ENCODE data around the gene FRAT2. TPM values are rescaled to one million over a fixed set of nuclear protein-coding genes. Genes with fewer than 3 reads are reported as not detected.

The FRAT2 gene
- total and polyA plus RNA-seq, 2 of the 4 experiments (the other 2 are of a cell fraction), result 2.0 to 2.5 TPM

- H3K27me3 ChIP-seq (ENCODE audit: control insufficient read depth, insufficient read depth, low read length), result no peaks in the 10 kb centered on the region
- H2BK20ac ChIP-seq (ENCODE audit: low read depth, low read length), result no peak overlapping the region
- ATAC-seq (ENCODE audit: low read depth) (no peak), DNase-seq (no peak)
- dilution Hi-C loops (cut with HindIII; ENCODE audit: low sequenced_read_pairs, unreplicated experiment) (no loop called here), in situ Hi-C loops (cut with MboI; ENCODE audit: low sequenced_read_pairs) (no loop called here), intact Hi-C loops (cut with micrococcal nuclease) (no loop called here)
- H3K9me3 ChIP-seq (ENCODE audit: control insufficient read depth, insufficient read depth, low read length), result no peaks in the 10 kb centered on the region
- H3K14ac ChIP-seq (replicated peaks; ENCODE audit: low read depth, low read length), result no peak overlapping the region
- no peak for TF ChIP-seq BHLHE40 (IDR thresholded peaks at IDR 0.05; ENCODE audit: low read depth, low read length)
- no peak for TF ChIP-seq FOS (IDR thresholded peaks at IDR 0.05; ENCODE audit: low read depth, low read length)
- TF ChIP-seq POLR2A (IDR thresholded peaks at IDR 0.05; ENCODE audit: low read depth, low read length), result no peak
- TF ChIP-seq SMC3 (IDR thresholded peaks at IDR 0.05; ENCODE audit: low read depth, low read length), result no peak
- no peak for TF ChIP-seq MXI1 (IDR thresholded peaks at IDR 0.05; ENCODE audit: borderline replicate concordance, low read depth, low read length)
- no peak for TF ChIP-seq RCOR1 (IDR thresholded peaks at IDR 0.05; ENCODE audit: insufficient replicate concordance, low read length)
- no peak for TF ChIP-seq RAD21 (IDR thresholded peaks at IDR 0.05; ENCODE audit: low read length)
- TF ChIP-seq NFE2L2 (IDR thresholded peaks at IDR 0.05; ENCODE audit: low read depth, low read length), result no peak
- no peak for TF ChIP-seq MAZ (IDR thresholded peaks at IDR 0.05; ENCODE audit: borderline replicate concordance, low read depth, low read length)
- TF ChIP-seq, protein P1, sequence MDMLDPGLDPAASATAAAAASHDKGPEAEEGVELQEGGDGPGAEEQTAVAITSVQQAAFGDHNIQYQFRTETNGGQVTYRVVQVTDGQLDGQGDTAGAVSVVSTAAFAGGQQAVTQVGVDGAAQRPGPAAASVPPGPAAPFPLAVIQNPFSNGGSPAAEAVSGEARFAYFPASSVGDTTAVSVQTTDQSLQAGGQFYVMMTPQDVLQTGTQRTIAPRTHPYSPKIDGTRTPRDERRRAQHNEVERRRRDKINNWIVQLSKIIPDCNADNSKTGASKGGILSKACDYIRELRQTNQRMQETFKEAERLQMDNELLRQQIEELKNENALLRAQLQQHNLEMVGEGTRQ (IDR thresholded peaks at IDR 0.05; ENCODE audit: low read depth, low read length), result no peak
- no peak overlapping the region for H2AK5ac ChIP-seq (ENCODE audit: low read depth, low read length)
- H3K9ac ChIP-seq (ENCODE audit: low read depth, low read length), result no peak overlapping the region
- H3K4me2 ChIP-seq (ENCODE audit: low read depth, low read length), result no peak overlapping the region
- no peak overlapping the region for H3K18ac ChIP-seq (ENCODE audit: low read depth, low read length)
- no peaks in the 10 kb centered on the region for H4K20me1 ChIP-seq (ENCODE audit: insufficient read depth, low read length)
- no peak overlapping the region for H3K56ac ChIP-seq (ENCODE audit: extremely low read depth, insufficient read depth, low read length)
- no peak overlapping the region for H3K4me3 ChIP-seq (ENCODE audit: insufficient read depth, low read depth, low read length)
- H2BK5ac ChIP-seq (ENCODE audit: low read depth, low read length, poor library complexity, severe bottlenecking), result no peak overlapping the region
- no peak overlapping the region for H4K8ac ChIP-seq (ENCODE audit: low read depth in 2 of 2, low read length in 2 of 2)
- H3K4me1 ChIP-seq (ENCODE audit: control insufficient read depth, insufficient read depth, low read length), result no peaks in the 10 kb centered on the region
- H3K27ac ChIP-seq (ENCODE audit: insufficient read depth, low read length), result no peak overlapping the region
- H2BK120ac ChIP-seq (ENCODE audit: low read depth, low read length), result no peak overlapping the region
- H3K9me1 ChIP-seq (ENCODE audit: insufficient read depth, low read length), result 0 out of 2 replicates have a peak, but pooled peaks cover 3% of the 10 kb centered on the region
- no peak overlapping the region for H2AFZ ChIP-seq (replicated peaks; ENCODE audit: low read length, poor library complexity)
- H3K4ac ChIP-seq (ENCODE audit: low read depth, low read length), result no peak overlapping the region
- no peak overlapping the region for H4K91ac ChIP-seq (ENCODE audit: insufficient read depth, low read depth, low read length)
- POLR2A ChIA-PET (ENCODE audit: unreplicated experiment), result no interaction called here
- CTCF ChIA-PET, result no interaction called here
- no peaks in the 10 kb centered on the region for H3K79me1 ChIP-seq (ENCODE audit: low read depth in 1 of 2, low read length in 2 of 2)
- 100% methylated on average over 1 of the region's 4 CpGs; no CpG with 5 or more reads in 1 of the 2 experiments for WGBS, 2 experiments (ENCODE audit: extremely low coverage in 2 of 2, insufficient read length in 1 of 2)
- H3K36me3 ChIP-seq (ENCODE audit: control insufficient read depth, insufficient read depth, low read length), result peaks cover 39% of the 10 kb centered on the region
- no peak overlapping the region for H2AK9ac ChIP-seq (replicated peaks; ENCODE audit: low read depth, low read length, poor library complexity)
- no TSS peak for BruUV-seq (replicated peaks)
- H3K23ac ChIP-seq (ENCODE audit: low read depth, low read length), result no peak overlapping the region
- H4K5ac ChIP-seq (ENCODE audit: low read depth, low read length), result no peak overlapping the region
- H2BK15ac ChIP-seq (ENCODE audit: low read depth, low read length), result no peak overlapping the region
These were observed 28.5 kb upstream of the FRAT2 start for GRCh38 chr10:97363071-97363470.
